GM12873 (cell line): ENCODE measurements around the gene PLEKHA8.

Source experiments
- CTCF ChIP-seq: IDR thresholded peaks from 2 replicates; pipeline ENCODE4 v1.5.1; 2012; ENCODE audit warnings: low read depth, mild to moderate bottlenecking, moderate library complexity, low read length, control low read depth; ENCODE audit not compliant: insufficient read depth; ENCODE audit errors: missing control alignments

Gene PLEKHA8

GRCh38 chr7:29990931-29991330, 37.3 kb upstream of the PLEKHA8 start:
- TF ChIP-seq CTCF, result no peak

GRCh38 chr7:29991937-29992336, 36.3 kb upstream of the PLEKHA8 start:
- no peak for TF ChIP-seq CTCF

DNA sequence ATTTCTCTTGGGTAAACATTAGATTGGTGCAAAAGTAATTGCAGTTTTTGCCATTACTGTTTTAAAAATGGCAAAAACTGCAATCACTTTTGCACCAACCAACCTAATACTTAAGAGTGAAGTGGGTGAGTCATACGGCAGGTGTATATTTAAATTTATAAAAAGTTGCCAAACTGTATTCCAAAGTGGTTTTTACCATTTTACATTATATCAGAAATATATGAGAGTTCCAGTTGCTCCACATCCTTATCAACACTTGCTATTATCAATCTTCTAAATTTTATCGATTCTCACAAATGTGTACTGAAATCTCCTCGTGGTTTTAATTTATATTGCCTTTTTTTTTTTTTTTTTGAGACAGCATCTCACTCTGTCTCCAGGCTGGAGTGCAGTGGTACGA, 35.1 kb upstream of the PLEKHA8 start:
- no peak for TF ChIP-seq CTCF

DNA sequence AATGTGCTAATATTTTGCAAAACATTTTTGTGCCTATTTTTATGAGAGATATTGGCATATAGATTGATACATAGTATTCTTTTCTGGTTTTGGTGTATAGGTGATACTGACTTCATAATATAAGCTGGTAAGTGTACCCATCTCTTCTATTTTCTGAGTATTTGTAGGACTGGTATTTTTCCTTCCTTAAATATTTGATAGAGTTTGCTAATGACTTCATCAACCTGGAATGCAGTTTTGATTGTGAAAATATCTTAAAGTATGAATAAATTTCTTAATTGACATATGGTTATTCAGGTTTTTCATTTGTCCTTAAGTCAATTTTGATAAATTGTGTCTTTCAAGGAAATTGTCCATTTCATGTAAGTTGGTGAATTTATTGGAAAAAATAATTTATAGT, 32.6 kb upstream of the PLEKHA8 start:
- TF ChIP-seq CTCF, result no peak

- no peak for TF ChIP-seq CTCF
These were observed 31.9 kb upstream of the PLEKHA8 start for GRCh38 chr7:29996321-29996720.

DNA sequence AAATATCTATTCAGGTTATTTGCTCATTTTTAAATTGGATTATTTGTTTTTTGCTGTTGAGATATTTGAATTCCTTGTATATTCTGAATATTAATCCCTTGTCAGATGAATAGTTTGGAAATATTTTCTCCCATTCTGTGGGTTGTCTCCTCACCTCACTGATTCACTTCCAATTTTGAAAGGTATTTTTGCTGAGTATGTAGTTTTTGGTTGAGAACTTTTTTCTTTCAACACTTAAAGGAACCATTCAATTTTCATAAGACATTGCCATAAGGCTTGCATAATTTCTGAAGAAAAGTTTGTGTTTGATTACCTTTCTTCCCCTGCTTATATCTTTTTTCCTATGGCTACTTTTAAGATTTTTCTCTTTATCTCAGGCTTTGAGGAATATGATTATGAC, 29.7 kb upstream of the PLEKHA8 start:
- no peak for TF ChIP-seq CTCF

DNA sequence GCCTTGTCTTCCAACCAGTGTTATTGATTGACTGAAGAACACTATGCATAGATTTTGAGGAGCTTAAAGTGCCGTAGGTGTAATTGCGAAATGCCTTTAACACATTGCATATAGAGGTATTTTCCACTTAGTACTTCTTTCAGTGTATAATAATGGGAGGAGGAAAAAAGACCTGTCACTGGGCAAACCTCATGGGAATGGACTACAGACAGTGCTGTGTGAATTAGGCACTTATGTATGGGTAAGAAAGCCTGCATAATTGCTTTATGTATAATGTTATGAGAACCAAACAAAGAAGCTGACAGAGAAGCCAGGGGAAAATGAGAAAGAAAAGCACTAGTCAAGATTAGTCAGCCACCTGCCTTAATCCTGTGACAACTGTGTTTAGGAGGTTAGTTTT, 26.2 kb upstream of the PLEKHA8 start:
- TF ChIP-seq CTCF, result no peak

GRCh38 chr7:30003098-30003497, 25.1 kb upstream of the PLEKHA8 start:
- no peak for TF ChIP-seq CTCF
